ENCODE results near the gene MEP1B.
"Not testable (repeated sequence)": the region's sequence is repeated elsewhere in the genome, so short reads cannot be mapped to it uniquely, and the experiment has no call there.

Gene MEP1B

DNA sequence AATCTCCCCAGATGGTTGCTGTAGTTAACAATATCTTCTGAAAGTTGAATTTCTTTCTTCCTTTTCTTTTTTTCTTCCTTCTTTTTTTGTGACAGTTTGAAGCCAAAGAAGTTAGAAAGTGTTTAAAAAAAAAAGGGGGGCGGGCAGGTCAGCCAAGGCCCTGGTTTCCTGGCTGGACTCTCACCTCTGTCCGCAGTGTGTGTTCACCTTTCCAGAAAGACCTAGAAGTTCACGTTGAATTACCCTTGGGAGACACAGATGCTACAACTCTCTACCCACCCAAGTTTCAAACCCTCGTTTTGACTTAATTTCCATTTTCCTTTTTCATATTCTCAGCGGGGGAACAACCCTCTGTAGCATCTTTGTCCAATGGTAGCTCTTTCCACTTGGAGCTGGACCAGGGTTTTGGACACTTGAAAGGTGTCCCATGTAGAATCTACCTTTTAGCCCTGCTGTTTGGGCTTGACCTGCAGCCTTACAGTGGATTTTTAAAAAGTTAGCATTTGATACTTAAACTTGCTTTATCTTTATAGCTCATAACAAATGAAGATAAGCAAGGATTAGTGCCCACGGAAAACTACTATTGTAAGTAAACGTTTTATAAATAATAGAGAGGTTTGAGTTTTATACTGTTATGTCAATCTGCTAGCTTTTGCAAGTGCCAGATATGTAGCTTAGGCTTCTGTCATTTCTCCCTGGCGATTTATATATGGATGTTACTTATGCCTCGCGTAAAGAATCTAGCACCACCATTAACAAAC is 20.0 kb downstream of the MEP1B start:
- DNase-seq (ENCODE audit: low spot score): no peak

DNA sequence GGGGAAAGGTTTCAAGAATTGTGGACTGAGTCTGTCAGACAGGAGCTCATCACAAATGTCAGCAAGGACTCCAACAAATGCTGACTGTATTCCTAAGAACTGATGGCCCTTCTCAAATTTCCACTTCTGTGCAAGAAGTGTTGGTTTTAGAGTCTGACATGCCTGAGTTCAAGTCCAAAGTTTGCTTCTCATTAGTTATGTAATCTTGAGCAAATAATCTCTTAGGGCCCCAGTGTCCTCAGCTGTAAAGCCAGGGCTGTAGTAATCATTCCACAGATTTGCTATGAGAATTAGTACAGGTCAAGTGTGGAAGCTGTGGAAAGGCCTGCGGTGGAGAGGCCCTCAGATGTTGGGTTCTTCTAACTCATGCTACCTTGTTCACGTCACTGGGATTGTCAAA is 23.9 kb downstream of the MEP1B start:
- no peak for DNase-seq (ENCODE audit: low spot score)

DNA sequence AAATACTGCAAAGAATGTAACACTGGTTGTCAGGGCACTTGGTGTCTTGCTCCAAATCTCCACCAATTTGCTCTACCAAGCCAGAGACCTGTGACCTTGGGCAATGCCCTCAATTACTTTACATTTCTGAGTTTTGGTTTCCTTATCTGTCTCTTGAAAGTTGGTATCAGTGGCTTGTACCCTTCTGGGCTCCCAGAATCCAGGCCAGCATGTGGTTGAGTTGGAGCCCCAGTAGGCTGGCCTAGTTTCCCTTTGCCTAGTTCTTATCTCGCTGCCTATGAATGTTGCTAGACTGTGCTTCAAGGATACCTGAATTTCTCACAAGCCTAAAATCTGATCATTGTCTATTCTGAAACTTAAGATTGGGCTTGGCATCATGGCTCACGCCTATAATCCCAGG is 26.6 kb downstream of the MEP1B start:
- no peak for DNase-seq (ENCODE audit: low spot score)

DNA sequence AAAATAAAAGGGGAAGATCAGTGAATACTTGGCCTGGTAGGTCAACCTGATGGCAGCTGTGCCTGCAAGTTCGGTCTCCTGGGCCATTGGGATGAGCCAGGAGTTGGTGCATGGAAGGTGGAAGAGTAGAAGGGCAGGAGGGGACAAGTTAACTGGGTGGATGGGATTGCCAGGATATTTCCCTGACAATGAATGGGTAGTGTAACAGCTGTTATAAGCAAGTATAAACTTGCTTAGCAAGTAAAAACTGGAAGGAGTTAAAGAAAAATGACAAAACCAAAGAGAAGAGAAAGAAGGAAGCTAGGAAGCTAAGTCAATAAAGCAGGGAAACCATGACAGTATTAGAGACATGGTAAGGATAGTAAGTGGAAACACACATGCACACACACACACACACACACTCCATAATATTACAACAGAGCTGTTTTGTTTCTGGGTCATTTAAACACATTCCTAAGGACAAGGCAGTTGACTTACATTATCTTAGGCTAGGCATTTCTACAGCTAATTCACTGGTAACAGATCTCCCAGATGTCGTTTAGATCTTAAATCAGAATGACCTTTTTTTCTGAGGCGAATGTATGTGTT is 29.7 kb downstream of the MEP1B start:
- no peak for DNase-seq (ENCODE audit: low spot score)

DNA sequence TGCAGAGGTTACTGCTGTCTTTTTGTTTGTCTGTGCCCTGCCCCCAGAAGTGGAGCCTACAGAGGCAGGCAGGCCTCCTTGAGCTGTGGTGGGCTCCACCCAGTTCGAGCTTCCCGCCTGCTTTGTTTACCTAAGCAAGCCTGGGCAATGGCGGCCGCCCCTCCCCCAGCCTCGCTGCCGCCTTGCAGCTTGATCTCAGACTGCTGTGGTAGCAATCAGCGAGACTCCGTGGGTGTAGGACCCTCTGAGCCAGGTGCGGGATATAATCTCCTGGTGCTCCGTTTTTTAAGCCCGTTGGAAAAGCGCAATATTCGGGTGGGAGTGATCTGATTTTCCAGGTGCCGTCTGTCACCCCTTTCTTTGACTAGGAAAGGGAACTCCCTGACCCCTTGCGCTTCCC is 43.5 kb downstream of the MEP1B start:
- not testable (repeated sequence) for DNase-seq (ENCODE audit: low spot score)

DNA sequence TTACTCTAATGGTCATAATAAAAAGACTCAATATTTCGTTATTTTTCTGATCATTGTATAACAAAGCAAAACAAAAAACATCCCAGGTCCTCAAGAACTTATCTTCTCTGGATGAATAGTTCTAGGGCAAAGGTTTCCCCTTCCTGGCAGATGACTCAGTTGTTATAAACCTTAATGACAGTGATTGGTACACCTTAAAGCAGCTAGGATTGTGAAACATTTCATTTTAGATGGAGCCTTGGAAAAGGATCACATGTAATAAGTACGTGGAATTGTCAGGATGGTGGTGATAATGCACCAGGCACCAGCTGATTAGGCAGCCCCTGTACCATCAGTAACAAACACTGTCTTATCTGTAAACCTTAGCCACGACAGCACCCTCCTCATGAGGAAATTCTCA is 47.2 kb downstream of the MEP1B start:
- peak; percentile 30 for DNase-seq (ENCODE audit: low spot score)

DNA sequence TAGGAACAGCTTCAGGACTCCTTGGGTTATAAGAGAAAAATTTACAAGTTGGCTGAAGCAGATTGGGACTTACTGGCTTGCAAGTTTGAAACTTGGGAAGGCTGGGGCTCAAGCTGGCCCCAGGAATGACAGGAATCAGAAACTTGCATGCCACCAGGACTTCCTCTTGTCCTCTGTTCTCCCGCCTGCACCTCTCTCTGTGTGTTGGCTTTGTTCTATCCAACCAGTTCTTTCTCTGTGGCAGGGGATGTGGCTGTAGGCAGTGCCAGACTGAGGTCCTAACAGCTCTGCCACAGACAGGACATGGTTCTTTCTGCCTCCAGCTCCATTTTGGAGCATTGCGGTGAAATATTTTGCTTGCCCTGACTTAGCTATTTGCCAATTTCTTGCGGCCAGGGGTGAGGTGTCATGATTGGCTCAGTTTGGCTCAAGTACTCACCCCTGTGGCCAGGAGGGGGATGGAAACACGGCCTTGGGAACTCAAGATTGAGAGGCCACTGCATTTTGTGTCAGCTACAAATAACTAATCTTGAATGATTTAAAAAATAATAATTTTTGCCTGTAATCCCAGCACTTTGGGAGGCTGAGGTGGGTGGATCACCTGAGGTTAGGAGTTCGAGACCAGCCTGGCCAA is 48.9 kb downstream of the MEP1B start:
- DNase-seq (ENCODE audit: low spot score): no peak

DNA sequence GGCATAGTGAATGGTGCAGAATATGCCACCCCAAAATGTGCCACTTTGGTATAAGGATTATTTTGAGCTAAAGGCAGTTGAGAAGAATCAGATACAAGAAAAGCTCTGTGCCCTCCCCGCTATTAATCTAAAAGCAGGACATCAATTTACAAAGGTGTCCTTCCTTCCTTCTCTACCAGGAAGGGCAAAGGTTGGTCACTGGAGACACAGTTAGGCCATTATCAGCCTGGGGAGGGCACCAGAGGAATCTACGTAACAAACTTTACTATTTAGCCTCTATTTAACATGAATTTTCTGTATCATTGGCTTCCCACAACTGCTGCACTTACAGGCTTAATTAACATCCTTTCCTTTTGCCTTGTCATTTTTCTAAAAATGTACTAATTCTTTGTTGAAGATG is 52.6 kb downstream of the MEP1B start:
- DNase-seq (ENCODE audit: low spot score): no peak

DNA sequence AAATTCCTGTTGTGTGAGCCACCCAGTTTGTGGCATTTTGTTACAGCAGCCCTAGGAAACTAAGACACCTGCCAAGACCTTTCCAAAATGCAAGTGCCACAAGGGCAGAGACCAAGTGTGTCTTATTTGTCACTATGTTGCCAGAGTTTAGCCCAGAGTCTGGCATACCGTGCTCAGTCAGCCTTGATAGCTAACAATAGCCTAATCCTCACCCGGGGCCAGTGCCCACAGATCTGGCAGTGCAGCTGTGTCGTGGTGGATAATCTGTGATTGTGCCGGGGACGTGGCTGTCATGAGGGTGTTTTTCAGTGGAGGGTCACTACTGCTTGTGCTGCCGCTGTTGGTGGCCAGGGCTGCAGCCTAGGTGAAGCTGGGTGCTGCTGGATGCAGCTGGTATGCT is 53.5 kb downstream of the MEP1B start:
- no peak for DNase-seq (ENCODE audit: low spot score)

DNA sequence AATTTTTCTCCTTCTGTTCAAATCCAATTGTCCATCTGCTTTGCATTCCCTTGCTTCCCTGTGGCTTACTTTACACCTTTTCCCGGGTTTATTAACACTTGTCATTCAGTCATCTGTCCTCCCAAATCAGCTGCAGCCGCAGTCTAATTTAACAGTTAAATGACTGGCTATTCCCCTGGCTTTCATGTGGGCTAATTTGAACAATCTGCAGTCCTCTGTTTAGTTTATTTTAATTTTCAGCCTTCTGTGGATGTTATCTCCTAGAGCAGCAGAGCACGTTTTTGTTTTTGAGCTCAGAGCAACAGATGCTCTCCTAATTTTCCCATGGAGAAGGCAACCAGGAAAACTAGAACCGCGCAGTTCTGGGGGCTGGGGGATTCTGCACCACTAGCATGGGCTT is 55.0 kb downstream of the MEP1B start:
- no peak for DNase-seq (ENCODE audit: low spot score)

DNA sequence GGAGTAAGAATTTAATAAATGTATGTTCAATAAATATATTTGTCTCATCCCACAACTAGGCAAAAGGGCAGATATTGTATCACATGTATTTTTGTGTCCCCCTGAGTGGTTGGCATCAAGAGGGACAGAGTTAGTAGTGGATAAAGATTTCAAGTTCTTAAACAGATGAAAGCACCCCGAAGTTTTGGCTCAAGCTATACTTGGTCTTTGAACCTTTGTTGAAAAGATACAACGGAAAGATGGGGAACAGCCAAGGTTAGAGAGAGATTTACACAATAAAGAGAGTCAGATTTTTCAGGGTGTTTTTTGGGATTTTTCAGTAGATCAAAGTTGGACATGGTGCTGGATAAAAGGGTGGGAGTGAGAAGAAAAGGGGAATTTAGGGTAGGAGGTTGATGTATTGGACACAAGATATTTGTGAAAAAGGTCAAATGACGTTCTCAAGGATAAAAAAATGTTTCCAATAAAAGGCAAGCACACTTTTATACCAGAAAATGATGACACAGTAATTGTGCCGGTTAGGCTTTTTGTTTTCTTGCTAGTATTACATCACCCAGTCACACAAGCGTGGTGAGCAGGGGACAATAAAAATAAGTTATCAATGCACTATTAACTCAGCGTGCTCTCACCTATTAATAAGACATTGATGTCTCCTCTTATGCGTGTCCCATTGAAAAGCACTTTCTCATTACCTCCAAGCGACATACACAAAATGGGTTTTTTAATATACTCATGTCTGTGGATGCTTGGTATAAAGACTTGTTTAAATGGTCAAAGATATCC is 59.5 kb downstream of the MEP1B start:
- no peak for DNase-seq (ENCODE audit: low spot score)

DNA sequence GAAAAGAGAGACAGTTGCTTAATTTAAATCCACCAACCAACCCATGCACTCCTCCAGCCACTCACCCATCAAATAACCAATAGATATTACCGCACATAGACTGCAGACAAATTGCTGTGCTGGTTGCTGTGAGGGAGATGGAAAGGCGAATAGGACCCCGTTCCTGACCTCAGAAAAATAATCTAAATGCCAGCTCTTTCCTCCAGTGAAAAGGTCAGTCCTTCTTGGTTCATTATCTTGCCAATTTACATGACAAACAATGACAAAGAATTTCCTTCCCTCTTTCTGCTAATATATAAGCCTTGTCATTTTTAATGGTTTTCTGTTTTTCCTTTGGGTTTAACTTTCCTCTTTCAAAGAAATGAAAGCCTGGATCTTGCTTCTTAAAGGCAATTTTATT is 61.6 kb downstream of the MEP1B start:
- DNase-seq (ENCODE audit: low spot score): no peak

DNA sequence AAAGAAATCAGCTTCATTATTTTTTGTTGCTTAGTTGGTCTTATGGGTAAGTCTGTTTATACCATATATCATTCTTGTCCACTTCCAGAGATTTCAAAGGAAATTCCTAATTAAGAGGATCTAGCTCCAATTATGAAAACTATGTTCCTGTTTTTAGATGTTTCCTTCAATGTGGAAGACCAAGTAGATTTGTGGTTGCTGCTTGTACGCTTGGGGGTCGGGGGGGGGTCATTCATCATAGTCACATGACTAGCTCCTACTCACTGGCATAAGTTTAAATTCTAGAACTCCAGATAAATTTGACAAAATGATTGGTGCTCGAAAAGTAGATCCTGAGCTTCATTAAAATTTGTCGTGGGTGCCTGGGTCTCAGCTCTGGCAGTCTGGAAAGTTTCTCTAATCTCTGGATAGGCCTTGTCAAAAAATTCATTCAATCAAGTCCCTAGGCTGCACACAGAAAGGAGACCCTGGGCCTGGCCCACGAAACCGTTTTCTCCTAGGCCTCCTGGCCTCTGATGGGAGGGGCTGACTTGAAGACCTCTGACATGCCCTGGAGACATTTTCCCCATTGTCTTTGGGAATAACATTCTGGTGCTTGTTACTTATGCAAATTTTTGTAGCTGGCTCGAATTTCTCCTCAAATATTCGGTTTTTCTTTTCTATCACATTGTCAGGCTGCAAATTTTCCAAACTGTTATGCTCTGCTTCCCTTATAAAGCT is 62.5 kb downstream of the MEP1B start:
- no peak for DNase-seq (ENCODE audit: low spot score)

DNA sequence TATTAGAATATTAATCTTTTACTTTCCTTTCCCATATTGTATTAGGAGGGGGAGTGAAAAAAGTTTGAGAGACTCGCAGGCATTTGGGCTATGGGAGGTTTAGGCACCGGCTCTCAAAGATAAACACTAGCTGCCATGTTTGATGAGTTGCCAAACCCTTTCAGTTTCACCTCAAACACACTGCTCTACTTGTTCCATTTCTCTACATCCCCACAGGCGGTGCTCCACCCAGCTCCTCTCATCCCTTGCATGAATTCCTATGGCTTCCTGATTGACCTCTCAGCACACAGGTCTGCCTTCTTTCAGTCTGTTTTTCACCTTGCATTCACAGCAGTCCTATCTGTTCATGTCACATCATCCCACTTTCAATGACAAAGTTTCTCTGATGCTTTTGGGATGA is 65.7 kb downstream of the MEP1B start:
- no peak for DNase-seq (ENCODE audit: low spot score)

DNA sequence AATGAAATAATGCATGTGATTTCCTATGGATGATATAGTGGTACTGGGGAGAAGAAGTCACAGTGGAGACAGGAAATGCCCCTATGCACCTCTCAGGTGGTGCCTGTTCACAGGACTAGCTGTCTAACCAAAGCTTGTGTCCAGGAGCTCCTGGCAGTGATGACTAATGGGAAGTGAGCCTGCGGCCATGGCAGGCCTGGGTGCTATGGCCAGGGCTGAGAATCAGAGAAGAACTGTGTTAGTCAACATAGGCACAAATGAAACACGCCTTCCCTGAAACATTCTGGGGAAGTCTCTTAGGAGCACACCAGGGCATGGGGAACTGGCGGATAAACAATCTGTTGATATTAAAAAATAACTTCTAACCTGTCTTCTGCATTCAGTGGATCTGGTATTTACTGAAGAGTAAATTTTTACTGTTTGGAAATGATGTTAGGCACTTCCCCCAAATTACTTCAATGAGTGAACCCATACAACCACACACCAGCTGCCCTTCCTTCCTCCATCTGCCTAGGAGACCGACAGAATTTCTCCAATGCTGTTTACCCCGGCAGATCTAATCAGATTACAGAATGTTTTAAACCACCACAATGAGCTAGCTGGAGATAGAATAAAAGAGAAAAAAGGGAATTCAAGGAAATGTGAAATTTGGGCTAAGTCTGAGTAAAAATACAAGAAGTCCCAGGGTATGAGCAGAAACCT is 67.4 kb downstream of the MEP1B start:
- peak; percentile 55 for DNase-seq (ENCODE audit: low spot score)

DNA sequence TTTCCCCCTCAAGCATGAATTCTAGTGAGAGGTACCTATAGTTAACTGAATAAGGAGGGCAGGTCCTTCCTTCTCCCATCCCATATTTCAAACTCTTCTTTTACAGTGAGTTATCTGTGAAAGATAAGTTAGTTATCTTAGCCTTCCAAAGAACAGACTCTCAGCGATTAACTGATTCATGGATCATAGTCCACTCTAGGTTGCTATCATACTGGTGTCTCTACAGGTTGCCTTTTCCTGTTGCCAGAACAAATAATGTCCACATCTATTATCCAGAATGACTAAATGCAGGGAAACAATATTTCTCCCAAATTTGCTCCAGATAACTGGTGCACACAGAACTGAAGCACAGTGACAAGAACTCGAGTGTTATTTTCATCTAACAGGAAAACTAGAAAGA is 68.3 kb downstream of the MEP1B start:
- DNase-seq (ENCODE audit: low spot score): no peak

DNA sequence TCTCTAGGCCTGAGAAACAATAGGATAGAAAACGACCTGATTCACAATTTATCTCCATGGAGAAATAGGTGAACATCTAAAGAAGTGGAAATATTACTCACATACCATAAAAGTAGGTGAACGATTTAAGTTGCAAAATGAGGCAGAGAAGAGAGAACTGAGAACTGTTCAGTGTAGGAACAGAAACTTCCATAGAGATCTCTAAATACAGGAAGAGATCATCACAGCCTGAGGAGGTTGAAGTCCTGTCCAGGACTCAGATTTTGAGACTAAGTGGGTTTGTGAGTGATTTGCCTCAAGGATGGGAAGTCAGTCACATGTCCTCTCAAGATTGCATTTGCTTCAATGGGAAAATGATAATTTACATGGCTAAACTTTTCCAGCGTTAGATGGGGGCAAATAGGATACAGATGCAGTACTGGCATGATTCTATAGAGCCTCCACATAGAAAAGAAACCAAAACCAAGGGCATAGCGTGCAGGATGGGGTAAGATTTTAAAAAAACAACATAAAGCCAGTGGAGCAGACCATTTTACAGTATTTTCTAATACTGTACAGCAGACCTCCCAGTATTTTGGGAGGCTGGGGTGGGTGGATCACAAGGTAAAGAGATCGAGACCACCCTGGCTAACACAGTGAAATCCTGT is 68.8 kb downstream of the MEP1B start:
- no peak for DNase-seq (ENCODE audit: low spot score)

DNA sequence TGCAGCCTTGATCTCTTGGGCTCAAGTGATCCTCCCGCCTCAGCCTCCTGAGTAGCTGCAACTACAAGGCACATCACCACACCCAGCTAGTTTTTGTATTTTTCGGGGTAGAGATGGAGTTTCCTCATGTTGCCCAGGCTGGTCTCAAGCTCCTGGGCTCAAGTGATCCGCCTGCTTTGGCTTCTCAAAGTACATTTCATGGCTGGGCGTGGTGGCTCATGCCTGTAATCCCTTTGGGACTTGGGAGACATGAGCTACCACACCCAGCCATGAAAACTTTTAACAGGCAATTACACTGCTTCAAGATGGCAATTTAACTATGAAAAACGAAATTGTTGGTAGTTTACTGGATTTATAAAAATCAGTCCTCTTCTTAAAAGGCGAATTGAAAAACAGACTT is 69.7 kb downstream of the MEP1B start:
- DNase-seq (ENCODE audit: low spot score): no peak

DNA sequence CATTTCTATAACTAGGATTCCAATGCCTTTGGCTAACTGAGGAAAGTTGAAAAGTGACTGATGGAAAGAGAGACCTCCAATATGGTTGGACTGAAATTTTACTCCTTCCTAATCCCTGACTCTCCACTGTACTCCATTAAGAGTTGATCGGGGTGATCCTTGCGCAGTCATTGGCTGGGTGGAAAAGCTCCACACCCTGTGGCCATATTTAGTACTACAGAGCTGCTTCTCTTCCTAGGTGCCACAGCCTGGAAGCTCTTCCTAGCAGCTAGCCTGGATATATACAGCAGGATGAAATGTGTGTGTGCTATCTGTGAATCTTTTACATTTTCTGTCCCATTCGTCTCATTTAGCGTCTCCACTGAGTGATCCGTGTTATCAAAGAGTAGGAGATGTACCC is 71.2 kb downstream of the MEP1B start:
- DNase-seq (ENCODE audit: low spot score): no peak

DNA sequence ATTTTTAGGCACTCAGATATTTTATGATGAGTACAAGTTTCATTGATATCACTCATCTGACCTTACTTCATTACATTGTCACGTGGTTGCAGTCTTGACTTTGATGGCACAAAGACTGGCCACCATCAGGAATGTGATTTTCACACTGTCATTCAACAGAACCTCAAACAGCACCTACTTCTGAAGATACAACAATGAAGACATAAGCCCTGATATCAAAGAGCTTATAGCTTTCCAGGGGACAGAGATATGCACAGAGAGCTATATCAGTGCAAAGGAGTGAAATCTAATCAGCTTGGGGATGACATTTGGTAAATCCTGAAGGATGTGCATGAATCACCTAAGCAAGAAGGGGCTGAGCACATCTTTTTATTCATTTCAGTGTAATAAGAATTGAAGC is 72.3 kb downstream of the MEP1B start:
- DNase-seq (ENCODE audit: low spot score): no peak

DNA sequence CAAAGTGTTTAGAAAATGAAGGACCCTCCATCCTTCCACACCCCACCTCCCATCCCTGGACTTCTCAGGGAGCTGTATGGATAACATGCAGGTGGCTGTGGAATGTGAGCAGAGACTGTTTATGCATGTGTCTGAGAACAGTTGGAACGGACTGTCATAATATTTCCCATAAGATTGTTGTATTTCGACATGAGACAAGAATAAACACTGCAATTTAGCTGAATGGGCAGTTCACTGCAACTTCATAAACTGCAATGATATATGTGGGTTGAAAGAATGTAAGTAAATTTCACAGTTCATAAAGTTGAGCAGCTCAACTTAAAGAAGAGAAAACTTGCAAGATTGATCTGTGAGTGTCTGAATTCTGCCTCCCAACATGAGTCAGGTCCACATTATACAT is 74.6 kb downstream of the MEP1B start:
- no peak for DNase-seq (ENCODE audit: low spot score)
